ENCODE data around the gene SH3D19. TPM values are rescaled to one million over a fixed set of nuclear protein-coding genes. Genes with fewer than 3 reads are reported as not detected.
"Not testable (repeated sequence)": the region's sequence is repeated elsewhere in the genome, so short reads cannot be mapped to it uniquely, and the experiment has no call there.

SH3D19 gene
- total RNA-seq, 1 experiment from 2014 or later = 41.7 TPM

DNA sequence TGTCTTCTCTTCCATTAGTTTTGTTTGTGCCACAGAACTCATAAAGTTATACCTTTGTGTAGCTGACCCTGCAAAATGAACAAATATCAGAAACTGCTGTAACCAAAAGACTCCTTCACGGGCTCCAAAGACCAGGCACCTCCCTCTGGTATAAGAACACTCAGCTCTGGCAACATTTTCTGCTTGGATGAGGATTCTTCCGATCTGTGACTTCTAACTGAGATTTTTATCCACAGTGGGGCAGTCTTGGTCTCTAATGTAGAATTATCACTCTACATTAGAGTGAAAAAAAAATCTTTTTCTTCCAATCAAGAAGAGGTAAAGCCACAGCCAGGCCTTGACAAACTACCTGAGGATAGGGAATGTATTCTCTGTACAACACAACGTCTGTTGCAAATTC lies 86.9 kb downstream of the SH3D19 start:
- no peaks in the 10 kb centered on the region for H3K36me3 ChIP-seq (ENCODE audit: low read depth)
- intact Hi-C loops (cut with micrococcal nuclease; ENCODE audit: unreplicated experiment) = no loop called here

DNA sequence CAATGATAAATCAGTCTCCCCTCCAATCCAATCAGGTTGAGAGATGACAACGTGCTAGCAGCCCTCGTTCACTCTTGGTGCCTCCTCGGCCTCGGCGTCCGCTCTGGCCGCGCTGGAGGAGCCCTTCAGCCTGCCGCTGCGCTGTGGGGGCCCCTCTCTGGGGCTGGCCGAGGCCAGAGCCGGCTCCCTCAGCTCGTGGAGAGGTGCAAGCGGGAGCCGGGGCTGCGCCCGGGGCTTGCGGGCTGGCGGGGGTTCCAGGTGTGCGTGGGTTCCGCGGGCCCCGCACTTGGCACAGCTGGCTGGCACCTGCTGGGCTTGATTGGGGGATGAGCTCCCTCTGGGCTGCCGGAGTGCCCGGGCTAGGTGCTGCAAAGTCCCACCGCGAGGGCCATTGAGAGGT lies 89.4 kb downstream of the SH3D19 start:
- no TSS peak for BruUV-seq (replicated peaks)
- no peak for DNase-seq
- ChIA-PET CTCF (no interaction called here), POLR2A (ENCODE audit: unreplicated experiment) (no interaction called here)
- no peaks in the 10 kb centered on the region for H3F3A ChIP-seq (ENCODE audit: insufficient read depth, low read depth)
- H3K4me2 ChIP-seq = no peak overlapping the region
- no peaks in the 10 kb centered on the region for H3K4me1 ChIP-seq (replicated peaks; ENCODE audit: insufficient read depth)
- no peaks in the 10 kb centered on the region for H3K9me2 ChIP-seq (ENCODE audit: insufficient read depth)
- no peaks in the 10 kb centered on the region for H3K27me3 ChIP-seq (ENCODE audit: insufficient read depth, low read depth)
- intact Hi-C loops (cut with micrococcal nuclease; ENCODE audit: unreplicated experiment) = no loop called here
- no peaks in the 10 kb centered on the region for H3K36me3 ChIP-seq (ENCODE audit: low read depth)
- no peak overlapping the region for H2AFZ ChIP-seq
- H3K4me3 ChIP-seq = no peak overlapping the region
- TF ChIP-seq, protein P1, sequence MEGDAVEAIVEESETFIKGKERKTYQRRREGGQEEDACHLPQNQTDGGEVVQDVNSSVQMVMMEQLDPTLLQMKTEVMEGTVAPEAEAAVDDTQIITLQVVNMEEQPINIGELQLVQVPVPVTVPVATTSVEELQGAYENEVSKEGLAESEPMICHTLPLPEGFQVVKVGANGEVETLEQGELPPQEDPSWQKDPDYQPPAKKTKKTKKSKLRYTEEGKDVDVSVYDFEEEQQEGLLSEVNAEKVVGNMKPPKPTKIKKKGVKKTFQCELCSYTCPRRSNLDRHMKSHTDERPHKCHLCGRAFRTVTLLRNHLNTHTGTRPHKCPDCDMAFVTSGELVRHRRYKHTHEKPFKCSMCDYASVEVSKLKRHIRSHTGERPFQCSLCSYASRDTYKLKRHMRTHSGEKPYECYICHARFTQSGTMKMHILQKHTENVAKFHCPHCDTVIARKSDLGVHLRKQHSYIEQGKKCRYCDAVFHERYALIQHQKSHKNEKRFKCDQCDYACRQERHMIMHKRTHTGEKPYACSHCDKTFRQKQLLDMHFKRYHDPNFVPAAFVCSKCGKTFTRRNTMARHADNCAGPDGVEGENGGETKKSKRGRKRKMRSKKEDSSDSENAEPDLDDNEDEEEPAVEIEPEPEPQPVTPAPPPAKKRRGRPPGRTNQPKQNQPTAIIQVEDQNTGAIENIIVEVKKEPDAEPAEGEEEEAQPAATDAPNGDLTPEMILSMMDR (conservative IDR thresholded peaks at IDR 0.05) = no peak
- no peak for TF ChIP-seq EZH2 (IDR thresholded peaks at IDR 0.05; ENCODE audit: low read depth)
- no peaks in the 10 kb centered on the region for H3K9me3 ChIP-seq (ENCODE audit: insufficient read depth, low read depth)
- H3K79me2 ChIP-seq (ENCODE audit: low read depth) = no peaks in the 10 kb centered on the region
- H4K20me1 ChIP-seq (ENCODE audit: insufficient read depth) = no peaks in the 10 kb centered on the region
- H3K27ac ChIP-seq = no peak overlapping the region

More for the DNA sequence above, 86.9 kb downstream of the SH3D19 start:
- TF ChIP-seq EZH2 (IDR thresholded peaks at IDR 0.05; ENCODE audit: low read depth) = no peak
- TF ChIP-seq, protein P1 (conservative IDR thresholded peaks at IDR 0.05) = no peak
- CTCF ChIA-PET = interaction anchor here (0.7 kb wide), 1 partner anchor 122 kb away, joined by 7 read pairs; no protein-coding TSS in a partner anchor
- Histone ChIP-seq H3K9me2 (ENCODE audit: insufficient read depth) (no peaks in the 10 kb centered on the region), H3F3A (ENCODE audit: insufficient read depth, low read depth) (no peaks in the 10 kb centered on the region), H3K27ac (no peak overlapping the region), H3K4me2 (no peak overlapping the region), H3K9me3 (ENCODE audit: insufficient read depth, low read depth) (no peaks in the 10 kb centered on the region), H2AFZ (no peak overlapping the region), H3K4me1 (replicated peaks; ENCODE audit: insufficient read depth) (no peaks in the 10 kb centered on the region), H3K4me3 (no peak overlapping the region), H4K20me1 (ENCODE audit: insufficient read depth) (no peaks in the 10 kb centered on the region), H3K79me2 (ENCODE audit: low read depth) (no peaks in the 10 kb centered on the region), H3K27me3 (ENCODE audit: insufficient read depth, low read depth) (no peaks in the 10 kb centered on the region)
- POLR2A ChIA-PET (ENCODE audit: unreplicated experiment) = no interaction called here
- no TSS peak for BruUV-seq (replicated peaks)
- no peak for DNase-seq

DNA sequence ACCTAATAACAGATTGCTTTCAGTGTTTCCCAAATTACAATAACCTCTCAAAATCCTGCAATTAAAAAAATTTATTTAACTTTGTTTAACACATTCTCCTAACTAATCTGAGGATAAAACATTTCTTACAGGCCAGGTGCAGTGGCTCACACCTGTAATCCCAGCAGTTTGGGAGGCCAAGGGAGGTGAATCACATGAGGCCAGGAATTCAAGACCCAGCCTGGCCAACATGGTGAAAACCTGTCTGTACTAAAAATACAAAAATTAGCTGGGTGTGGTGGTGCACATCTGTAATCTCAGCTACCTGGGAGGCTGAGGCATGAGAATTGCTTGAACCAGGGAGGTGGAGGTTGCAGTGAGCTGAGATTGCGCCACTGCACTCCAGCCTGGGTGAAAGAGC lies 90.0 kb downstream of the SH3D19 start:
- H3K36me3 ChIP-seq (ENCODE audit: low read depth); BruUV-seq (replicated peaks); H3K9me2 ChIP-seq (ENCODE audit: insufficient read depth); DNase-seq; CTCF ChIA-PET; H3K79me2 ChIP-seq (ENCODE audit: low read depth); H3K27me3 ChIP-seq (ENCODE audit: insufficient read depth, low read depth); H4K20me1 ChIP-seq (ENCODE audit: insufficient read depth); H2AFZ ChIP-seq; H3K4me3 ChIP-seq; H3K9me3 ChIP-seq (ENCODE audit: insufficient read depth, low read depth); H3F3A ChIP-seq (ENCODE audit: insufficient read depth, low read depth); intact Hi-C loops (cut with micrococcal nuclease; ENCODE audit: unreplicated experiment); POLR2A ChIA-PET (ENCODE audit: unreplicated experiment); H3K4me2 ChIP-seq; H3K27ac ChIP-seq; H3K4me1 ChIP-seq (replicated peaks; ENCODE audit: insufficient read depth): not testable (repeated sequence)

DNA sequence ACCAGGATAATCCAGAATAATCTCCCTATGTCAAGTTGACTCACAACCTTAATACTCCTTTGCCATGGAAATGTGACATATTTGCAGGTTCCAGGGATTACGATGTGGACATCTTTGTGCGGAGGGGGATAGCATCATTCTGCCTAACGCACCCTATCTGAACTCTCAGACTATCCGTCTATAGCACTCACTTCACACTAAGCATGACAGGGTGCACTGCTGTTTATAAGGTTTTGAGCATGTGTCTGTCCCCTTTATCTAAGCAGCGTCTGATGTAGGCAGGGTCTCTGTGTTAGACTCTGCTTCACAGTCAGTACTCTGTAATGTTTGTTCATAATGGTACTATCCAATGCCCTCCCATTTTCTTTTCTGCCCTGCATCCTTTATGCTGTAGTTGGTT lies 91.8 kb downstream of the SH3D19 start:
- H3K27ac ChIP-seq = no peak overlapping the region
- DNase-seq = no peak
- ChIA-PET CTCF (no interaction called here), POLR2A (ENCODE audit: unreplicated experiment) (no interaction called here)
- no peaks in the 10 kb centered on the region for H3K4me1 ChIP-seq (replicated peaks; ENCODE audit: insufficient read depth)
- no peak overlapping the region for H3K4me2 ChIP-seq
- H2AFZ ChIP-seq = no peak overlapping the region
- no peaks in the 10 kb centered on the region for H3K9me3 ChIP-seq (ENCODE audit: insufficient read depth, low read depth)
- no peaks in the 10 kb centered on the region for H3K36me3 ChIP-seq (ENCODE audit: low read depth)
- H3K4me3 ChIP-seq = no peak overlapping the region
- no peaks in the 10 kb centered on the region for H3K27me3 ChIP-seq (ENCODE audit: insufficient read depth, low read depth)
- TF ChIP-seq, protein P1 (conservative IDR thresholded peaks at IDR 0.05) = no peak
- no peak for TF ChIP-seq EZH2 (IDR thresholded peaks at IDR 0.05; ENCODE audit: low read depth)
- H4K20me1 ChIP-seq (ENCODE audit: insufficient read depth) = no peaks in the 10 kb centered on the region; the same call in 1 of the 2 replicates
- no peaks in the 10 kb centered on the region for H3K9me2 ChIP-seq (ENCODE audit: insufficient read depth)
- H3K79me2 ChIP-seq (ENCODE audit: low read depth) = no peaks in the 10 kb centered on the region
- BruUV-seq (replicated peaks) = no TSS peak
- intact Hi-C loops (cut with micrococcal nuclease; ENCODE audit: unreplicated experiment) = no loop called here
- H3F3A ChIP-seq (ENCODE audit: insufficient read depth, low read depth) = no peaks in the 10 kb centered on the region

Measured in PC-9 (cell line).